Middle frontal gyrus (tissue), 1 donor: ENCODE data around the gene CENPM.
A peak's percentile ranks its signal among the peaks of the same experiment; 100 is the strongest.

Experiments
- DNase-seq: peaks from one replicate; pipeline ENCODE4 v3.0.0-alpha.2; 2015; ENCODE audit warnings: low spot score; ENCODE audit errors: extremely low spot score

Gene CENPM

DNA sequence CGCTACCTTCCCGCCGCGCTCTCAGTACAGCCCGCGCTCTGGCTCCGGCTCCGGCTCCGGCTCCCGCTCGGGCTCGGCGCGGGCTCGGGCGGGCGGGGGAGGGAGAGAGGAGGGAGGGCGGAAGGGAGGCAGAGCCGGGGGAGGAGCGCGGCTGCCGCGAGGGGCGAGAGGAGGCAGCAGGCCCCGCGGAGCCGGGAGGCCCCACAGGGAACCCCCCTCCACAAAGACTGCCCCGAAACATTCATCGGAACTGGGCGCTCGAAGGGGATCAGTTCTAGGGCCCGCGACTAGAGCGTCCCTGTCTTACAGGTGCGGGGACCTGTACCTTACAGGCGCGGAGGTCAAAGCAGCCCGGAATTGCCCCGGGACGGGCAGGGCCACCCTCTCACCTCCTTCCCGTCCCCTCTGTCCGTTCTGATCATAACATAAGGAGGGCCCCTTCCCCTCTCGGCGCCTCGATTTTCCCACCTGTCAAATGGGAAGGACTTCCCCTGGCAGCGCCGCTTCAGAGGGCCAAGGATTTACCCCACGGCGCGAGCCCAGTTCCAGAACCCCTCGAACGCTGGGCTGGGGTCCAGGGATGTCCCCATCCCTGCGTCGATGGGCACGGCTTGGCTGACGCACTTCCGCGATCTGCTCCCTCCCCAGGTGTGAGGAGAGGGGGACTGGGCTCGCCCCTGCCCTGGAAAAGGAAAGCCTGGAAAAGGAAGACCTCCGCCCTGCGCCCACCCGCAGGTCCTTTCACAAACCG, 31.7 kb downstream of the CENPM start, which contains the start of gene SHISA8:
Gene SHISA8 (minus strand): TSS at position 40 of the 751 bp plus-strand sequence. CDS start 407 bp downstream, outside the sequence.
- no peak for DNase-seq

DNA sequence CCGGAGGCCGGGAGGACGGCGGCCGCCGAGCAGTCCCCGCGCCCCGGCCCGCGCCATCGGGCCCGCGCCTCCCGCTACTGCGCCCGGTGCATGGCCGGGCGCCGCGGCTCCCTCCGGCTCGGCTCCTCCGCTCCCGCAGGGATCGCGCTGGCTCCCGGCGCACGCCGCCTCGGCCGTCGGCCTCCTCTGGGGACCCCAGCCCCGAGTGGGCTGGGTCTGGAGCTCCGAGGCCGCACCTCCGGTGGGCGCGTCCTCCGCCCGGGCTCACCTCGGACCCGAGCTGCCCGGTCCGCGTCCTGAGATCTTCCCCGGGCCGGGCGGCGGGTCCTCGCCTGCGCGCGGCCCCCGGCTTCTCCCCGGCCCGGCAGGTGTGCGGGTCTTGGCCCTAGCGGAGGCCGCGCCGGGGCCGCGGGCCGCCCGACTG, 32.3 kb downstream of the CENPM start:
- DNase-seq, result no peak

DNA sequence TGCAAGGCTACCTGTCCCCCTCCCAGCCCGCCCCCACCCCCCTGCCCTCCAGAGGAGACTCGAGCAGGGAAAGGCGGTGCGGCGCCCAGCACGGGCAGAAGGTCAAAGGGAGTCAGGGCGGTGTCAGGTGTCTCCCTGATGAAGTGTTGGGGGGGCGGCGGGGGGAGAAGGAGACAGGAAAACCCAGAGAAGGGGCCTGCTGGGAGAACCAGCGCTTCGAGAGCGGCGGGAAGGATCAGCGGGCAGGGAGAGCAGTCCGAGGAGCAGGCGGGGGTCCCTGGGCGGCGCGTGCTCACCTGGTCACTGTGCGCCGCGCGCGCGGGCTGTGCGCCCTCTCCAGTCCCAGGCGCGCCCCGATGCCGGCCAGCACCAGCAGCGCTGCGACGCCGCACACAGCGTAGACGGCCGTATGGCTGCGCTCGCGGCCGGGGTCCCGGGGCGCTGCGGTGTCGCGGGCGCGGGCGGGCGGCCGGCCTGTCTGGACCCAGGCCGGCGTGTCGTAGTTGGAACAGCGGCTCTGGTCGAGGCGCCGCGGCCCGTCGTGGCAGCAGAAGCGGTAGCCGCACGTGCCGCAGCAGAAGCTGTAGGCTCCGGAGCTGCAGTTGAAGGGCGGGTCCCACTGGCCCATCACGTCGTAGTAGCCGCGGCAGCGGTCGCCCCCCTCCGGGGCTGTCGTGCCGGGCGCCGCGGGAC, 33.0 kb downstream of the CENPM start:
- no peak for DNase-seq

DNA sequence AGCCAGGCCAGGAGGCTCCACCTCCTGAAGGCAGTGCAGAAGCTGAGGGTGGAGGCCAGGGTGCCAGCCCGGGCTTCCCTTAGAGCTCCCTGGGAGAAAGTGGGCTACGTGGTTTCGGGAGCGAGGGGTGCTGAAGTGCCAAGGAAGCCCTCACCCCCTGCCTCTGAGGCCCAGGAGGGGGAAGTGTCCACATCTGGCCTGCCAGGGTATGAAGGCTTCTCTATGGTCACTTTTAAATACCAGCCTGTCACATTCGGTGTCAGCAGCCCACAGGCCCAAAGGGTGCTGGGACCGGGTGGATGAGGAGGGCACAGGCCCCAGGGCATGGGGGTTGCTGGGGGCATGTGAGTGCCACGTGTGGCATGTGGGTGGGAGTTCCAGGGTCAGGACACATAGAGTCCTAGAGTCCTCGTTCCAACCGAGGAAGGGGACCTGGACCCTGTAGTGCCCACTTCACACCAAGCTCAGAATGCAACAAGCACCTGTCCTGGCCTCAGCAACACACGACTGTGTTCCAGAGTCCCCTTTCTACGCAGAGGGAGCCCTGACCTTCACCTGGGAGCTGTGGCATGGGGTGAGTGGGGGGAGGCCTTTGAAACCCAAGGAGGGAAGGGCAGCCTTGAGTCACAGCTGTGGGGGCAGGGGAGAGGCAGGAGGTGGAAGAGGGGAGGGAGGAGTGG, 33.8 kb downstream of the CENPM start:
- DNase-seq, result no peak

DNA sequence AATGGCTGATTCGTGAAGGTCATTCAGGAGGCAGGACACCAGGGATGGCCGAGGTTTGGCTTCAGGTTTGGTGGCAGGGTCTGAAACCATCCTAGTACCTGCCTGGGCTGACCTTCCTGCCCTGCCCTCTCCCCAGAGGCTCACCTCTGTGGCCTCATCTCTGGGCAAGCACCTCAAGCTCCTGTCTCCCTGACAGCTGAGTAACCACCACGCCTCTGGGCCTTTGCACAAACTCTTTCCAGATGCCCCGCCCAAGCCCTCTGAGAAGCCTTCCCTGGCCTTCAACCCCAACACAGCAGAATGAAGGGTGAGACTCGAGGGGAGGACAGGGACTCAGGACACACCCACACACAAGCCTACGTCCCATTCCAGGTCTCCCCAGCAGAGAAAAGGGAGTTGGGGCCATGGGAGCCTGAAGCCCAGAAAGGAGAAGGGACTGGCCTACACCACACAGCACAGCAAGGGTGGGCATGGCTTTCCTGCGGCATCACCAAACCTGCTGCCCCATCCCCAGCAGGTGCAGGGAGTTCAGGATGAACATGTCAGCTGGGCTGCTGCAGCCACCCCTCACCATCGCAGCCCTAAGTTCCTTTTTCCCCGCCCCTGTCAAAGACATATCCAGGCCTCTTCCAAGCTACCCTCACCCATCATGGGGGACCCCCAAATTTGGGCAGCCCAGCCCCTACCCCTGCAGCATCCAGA, 34.5 kb downstream of the CENPM start:
- DNase-seq, result no peak

DNA sequence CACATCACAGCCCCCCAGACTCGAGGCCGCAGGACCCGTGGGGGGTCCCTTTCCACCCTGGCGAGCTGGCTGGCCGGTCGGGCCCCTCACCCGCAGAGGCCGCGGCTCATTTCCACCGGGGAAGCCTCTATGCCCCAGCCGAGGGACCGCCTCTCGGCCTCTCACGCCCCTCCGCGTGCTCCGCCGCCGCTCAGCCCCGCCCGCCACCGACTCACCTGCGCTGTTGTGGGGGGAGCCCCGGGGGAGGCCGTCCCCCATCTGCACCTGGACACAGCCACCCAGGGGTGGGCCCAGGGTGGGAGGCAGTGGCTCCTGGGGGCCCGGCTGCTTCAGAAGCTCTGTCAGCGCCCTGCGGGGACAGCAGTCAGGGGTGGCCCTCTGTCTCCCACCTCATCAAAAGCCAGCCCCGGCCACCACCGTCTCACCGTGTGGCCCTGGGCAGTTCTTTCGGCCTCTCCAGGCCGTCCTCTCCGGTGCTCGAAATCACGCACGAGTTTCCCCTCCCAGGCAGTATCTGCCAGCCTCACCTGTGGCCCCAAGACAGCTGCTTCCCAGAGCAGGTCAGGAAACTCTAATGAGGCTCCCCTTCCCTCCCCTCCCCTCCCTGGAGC, 35.8 kb downstream of the CENPM start:
- no peak for DNase-seq

DNA sequence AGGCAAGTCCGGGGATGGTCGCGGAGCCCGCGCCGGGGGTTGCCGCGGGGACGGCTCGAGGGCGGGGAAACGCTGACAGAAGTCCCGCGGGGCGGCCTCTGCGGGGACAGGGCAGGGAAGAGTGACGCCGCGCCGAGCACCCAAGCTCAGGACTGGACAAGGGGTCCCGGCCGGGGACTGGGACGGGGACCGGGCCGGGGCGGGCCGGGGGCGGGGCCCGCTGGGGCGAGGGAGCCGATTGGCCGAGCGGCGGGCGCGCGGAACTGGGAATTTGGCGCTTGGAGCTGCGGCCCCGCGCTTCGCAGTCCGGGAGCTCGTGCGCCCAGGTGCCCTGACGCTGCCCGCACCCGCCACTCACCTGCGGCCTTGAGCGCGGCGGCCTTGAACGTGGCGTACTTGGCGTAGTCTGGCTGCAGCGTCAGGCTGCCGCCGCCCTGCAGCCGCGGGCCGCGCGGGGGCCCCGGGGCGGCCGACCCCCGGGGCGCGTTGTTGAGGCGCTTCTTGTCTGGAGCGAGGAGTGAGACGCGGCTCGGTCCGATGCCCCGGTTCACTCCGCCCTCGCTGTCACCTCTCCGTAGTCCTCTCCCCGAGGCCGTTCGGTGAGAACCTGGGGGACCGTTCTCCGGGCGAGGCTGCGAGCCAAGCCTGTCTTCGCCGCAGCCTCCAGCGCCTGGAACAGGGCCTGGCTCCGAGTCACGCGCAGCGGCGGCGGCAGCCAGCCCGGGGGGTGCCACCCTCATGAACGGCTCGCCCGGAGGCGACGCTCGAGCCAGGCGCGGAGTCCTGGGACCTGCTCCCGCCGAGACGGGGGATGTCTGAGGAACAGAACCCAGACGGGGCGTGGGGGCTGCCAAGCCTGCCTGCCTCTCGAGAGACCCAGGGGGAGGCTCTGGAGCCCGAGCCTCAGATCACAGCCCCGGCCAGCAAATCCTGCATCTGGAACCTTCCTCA, 36.6 kb downstream of the CENPM start:
- DNase-seq, result peak; percentile 16

DNA sequence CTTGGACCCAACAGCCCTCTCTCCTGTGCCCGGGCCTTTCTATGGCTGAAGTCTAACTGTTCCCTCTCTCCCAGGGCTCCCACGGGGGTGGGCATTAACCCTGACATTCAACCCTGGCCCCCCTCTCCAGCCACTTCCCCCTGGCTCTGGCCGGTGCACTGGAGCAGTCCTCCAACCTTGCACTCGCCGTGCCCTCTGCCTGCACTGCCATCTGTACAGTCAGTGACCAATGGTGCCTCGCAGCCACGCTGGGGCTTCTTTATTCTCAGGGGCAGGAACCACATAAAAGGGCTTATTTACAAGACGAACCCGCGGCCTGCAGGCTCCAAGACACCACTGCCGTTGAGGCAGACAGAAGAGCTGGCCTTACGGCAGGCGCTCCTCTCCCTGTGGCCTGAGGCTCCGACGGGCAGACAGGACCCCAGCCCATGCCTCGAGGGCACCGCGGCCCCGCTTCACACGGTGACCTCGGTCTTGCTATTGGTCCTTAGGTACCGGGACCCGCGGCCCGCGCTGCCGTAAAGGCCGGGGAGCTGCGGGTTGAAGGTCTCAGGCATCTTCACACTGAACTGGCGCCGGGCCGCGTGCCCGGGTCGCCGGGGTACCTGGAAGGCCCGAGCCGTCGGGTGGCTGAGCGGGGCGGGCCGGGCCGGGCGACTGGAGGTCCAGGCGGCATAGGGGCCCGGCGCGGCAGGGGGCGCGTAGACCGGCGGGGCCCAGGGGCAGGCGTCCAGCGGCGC, 37.5 kb downstream of the CENPM start:
- no peak for DNase-seq

DNA sequence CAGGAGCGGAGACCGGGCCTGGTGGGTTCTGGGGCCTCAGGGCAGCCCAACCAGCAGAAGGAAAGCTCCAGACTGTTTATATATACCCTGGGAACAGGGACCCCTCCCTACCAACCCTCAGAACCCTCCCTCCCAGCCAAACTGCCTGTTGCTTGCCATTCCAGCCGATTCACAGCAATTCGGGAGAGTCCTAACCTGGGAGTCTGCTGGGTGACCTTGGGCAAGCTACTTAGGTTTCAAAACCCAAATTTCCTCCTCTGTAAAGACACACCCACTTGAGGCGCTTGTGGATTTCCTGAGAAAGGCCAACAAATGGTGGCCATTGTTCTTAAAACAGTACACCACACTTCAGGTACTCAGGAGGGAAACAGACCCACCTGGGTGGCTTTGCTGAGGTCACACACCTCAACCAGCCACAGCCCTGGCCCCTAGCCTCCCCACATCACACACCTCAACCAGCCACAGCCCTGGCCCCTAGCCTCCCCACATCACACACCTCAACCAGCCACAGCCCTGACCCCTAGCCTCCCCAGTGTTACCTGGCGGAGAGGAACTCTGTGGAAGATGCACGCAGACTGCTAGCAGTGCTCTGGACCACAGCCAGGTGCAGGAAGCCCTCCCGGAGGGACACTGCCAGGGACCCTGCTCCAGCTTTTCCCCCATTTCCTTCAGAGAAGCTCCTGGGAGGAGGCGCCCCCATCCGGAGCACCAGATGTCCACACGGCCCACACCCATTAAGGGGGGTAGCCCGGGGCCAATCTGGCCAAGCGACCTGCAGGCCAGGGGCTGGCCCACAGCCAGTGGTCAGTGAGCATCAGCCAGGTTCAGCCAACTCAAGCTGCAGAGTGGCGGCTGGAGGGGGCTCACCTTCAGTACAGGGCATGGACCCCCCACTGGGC, 38.3 kb downstream of the CENPM start:
- DNase-seq, result no peak

DNA sequence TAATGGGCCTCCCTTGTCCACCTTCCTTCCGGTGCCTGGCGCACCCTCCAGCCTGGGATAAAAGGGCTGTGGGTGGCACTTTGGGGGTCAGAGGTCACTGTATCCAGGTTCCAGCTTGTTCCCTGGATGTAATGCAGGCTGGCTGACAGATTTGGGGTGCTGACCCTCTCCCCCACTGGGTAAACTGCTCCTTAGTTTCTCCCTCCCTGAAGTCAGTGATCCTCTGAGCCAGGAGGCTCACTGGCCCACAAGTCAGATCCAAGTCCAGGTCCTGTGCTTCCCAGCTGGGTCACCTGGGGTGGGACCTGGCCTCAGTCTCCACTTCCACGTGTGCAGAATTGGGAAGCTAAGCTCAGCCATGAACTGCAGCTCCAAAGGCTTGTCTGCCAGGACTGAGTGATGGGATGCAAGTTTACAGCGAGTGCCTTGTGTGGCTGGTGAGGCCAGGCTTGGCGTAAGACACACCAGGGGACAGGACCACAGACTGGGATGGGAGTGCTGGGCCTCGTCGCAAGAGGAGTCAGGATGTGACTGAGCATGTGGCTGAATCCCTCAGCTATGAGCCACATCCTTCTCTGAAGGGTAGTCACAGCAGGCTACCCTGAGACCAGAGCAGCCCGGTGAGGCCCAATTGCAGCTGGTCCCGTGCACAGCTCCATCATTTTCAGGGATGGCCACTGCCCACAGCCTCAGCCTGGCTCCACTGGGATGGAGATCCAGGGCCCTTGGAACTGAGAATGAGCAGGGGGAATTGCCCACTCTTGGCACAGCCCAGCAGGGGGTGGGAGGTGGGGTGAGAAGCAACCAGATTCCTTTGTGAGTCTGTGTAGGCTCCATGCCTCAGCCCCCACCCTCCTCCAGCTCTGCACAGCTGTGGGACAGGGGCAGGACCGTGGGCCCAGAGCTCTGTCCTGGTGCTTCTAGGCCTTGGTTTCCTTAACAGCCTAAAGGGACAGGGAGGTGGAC, 39.2 kb downstream of the CENPM start:
- DNase-seq, result no peak

DNA sequence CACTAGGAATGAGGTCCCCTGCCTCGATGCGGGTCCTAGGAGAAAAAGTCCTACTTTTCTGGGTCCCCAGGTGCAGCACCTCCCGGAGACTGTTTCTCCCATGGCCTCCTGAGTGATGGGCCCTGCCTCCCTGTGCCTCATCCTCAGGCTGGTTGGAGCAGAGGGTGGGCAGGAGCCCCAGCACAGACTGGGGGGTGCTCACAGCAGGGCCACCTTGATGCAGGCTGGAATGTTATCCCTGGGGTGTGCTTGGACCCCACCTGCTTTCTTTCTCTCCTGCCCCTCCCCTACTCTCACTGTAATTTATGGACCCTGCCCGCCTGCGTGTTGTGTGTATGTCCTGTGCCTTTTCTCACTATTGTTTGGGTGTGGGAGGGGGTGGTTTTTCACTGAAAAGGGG, 40.1 kb downstream of the CENPM start:
- DNase-seq, result no peak

DNA sequence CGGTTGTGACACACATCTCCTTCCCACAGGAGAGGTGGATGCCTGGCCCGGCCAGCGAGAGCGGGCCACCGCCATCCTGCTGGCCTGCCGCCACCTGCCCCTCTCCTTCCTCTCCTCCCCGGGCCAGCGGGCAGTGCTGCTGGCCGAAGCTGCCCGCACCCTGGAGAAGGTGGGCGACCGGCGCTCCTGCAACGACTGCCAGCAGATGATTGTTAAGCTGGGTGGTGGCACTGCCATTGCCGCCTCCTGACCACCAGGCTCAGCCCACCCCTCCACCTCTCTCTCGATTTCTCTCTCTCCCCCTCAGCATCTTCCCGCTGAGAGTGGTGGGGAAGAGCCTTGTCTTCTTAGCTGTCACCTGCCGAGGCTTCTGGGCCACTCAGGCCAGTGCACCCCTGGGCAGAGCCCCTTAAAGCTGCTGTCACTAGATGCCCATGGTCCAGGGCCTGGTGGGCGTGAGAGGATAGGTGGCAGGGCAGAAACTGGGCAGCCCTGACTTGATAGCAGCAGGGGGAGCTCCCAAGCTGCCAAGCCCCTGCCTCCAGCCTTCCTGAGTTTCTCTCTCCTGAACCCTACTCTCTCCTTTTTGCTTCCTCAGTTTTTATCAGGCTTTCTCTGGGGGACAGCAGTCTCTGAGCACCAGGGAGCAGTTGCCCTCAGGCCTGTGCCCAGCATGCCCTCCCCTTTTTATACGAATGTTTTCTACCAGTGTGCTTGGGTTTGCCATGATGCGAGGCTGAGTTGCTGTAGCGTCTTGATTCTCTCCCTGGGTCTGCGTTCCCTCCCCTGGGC, 41.3 kb downstream of the CENPM start:
- no peak for DNase-seq

DNA sequence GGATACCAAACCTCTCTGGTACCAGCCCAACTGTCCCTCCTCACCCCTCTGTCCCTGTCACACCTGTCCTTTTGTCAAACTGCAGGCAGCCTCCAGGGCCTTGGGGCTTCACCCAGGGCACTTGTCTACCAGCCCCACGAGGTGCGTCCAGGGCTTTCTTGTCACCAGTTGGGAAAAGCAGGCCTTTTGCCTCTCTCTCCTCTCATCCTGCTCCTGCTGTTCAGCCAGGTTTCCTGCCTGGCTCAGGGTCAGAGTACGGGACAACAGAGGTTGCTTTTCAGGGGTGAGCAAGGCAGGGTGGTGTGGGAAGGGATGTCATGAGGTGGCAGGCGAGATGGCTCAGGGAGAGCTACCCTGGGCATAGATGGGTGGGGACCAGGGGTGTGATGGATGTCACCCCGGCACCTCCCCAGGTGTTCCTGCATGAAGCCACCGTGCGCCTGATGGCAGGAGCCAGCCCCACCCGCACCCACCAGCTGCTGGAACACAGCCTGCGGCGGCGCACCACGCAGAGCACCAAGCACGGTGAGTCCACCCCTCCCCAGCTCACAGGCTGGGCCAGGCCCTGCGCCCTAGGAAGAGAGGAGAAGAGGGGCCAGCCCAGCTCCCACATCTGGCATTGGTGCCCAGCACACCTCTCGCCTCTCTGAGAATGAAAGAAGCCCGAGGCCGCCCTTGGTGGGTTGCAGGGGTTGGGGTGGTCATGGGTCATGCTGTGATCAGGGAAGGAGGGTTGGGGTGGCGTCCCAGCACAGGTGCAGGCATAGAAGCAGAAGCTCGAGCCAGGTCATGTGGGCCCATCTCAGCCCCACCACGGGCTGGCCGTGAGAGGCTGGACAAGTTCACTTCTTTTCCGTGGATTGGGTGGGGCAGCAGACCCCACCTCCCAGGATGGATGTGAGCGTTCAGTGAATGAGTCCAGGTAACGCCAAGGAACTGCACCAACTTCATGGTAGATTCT, 42.2 kb downstream of the CENPM start:
- DNase-seq, result no peak

DNA sequence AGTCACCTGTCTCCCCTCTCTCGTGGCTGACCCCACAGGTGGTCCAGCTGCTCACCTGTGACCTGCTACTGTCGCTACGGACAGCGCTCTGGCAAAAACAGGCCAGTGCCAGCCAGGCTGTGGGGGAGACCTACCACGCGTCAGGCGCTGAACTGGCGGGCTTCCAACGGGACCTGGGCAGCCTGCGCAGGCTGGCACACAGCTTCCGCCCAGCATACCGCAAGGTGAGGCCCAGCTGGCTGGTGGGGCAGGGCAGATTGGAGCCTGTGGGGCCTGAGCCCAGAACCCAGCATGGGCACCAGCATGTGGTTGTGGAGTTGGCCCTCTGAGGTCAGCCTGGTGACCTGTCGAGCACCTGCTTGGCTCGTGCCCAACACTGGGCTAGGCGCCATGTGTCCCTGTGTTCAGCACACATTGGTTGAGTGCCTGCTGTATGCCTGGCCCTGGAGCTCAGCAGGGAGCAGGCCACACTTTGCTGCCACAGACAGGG, 44.0 kb downstream of the CENPM start:
- DNase-seq, result no peak

DNA sequence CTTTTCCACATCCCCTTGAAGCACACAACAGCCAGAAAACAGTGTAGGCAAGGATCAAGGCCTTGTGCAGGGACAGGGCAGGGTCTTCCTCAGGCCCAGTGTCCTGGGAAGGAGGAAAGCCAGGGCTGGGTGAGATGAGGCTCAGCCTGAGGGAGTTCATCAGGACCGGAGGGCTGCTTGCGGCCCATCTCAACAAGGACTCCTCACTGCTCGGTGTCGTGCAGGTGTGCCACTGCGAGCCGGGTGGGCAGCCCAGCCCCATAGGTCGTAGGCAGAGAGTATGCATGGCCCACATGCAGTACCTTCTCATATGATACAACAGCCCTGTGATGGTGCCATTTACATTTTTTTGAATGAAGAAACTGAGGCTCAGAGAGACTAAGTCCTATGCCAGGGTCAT, 44.9 kb downstream of the CENPM start:
- DNase-seq, result no peak
